HepG2 (cell line): Measurements from ENCODE around the gene TNFRSF11A. TPM values are rescaled to one million over a fixed set of nuclear protein-coding genes. Genes with fewer than 3 reads are reported as not detected.

Experiments
- ATAC-seq: fragments of 200-7000 bp; cut with Tn5 transposase; 3 replicates; pipeline ENCODE4 v1.9.1; 2020; ENCODE audit warnings: mild to moderate bottlenecking, moderate library complexity
- BruUV-seq: library from RNA; stranded (reverse); fragments of 400-500 nt; replicated peaks from 2 replicates; lab custom pipeline; 2021; lab: Mats Ljungman, UMichigan
- CTCF ChIA-PET: fragments of 300-600 bp; formaldehyde crosslinking; extraction: SDS; loops from one replicate; lab custom pipeline; 2021; ENCODE audit warnings: low total read pairs, inconsistent platforms, low intra/inter-chr PET ratio; lab: Yijun Ruan, JAX
- POLR2A ChIA-PET: fragments of 350-600 bp; sonication (Branson Sonifier 250); formaldehyde crosslinking; loops from one replicate; lab custom pipeline; 2020; ENCODE audit warnings: antibody characterized with exemption, inconsistent platforms; lab: Yijun Ruan, JAX
- DNase-seq: peaks from one replicate; pipeline ENCODE4 v3.0.0-alpha.2; 2015; ENCODE audit warnings: low spot score
- FAIRE-seq: peaks from 3 replicates; lab custom pipeline; 2011; peaks lifted over from hg19 to GRCh38; lab: Jason Lieb, UNC
- H2AFZ ChIP-seq: one replicate; pipeline ENCODE4 v1.6.1; 2011; ENCODE audit warnings: low read length, inconsistent platforms
- H3K27ac ChIP-seq: fragments of 300-600 bp; 3 replicates; pipeline ENCODE4 v1.8.0; 2011; ENCODE audit warnings: mixed run types, mild to moderate bottlenecking, mixed read lengths, low read length, inconsistent platforms; ENCODE audit not compliant: insufficient read depth; ENCODE audit errors: extremely low read length
- H3K27me3 ChIP-seq, 2 experiments: fragments of 200-600 bp in 1 of 2; 2 replicates in 1 of 2; 3 replicates in 1 of 2; pipeline versions ENCODE4 v1.6.0 to v1.8.0; 2011; ENCODE audit warnings: low read length in 2 of 2, mild to moderate bottlenecking in 2 of 2, moderate library complexity in 2 of 2, inconsistent platforms in 1 of 2; ENCODE audit not compliant: insufficient read depth in 2 of 2, control insufficient read depth in 1 of 2
- H3K36me3 ChIP-seq, 2 experiments: fragments of 200-600 bp in 1 of 2; replicated peaks in 1 of 2; 2 replicates in 1 of 2; 3 replicates in 1 of 2; pipeline versions ENCODE4 v1.5.1 to v1.8.0; 2011; ENCODE audit warnings: low read length in 2 of 2, inconsistent platforms in 1 of 2; ENCODE audit not compliant: insufficient read depth in 2 of 2, control insufficient read depth in 1 of 2
- H3K4me1 ChIP-seq: 2 replicates; pipeline ENCODE4 v1.5.1; 2012; ENCODE audit warnings: low read length, inconsistent platforms; ENCODE audit not compliant: insufficient read depth
- H3K4me2 ChIP-seq: 2 replicates; pipeline ENCODE4 v1.6.0; 2011; ENCODE audit warnings: low read depth, low read length, inconsistent platforms
- H3K4me3 ChIP-seq, 3 experiments: fragments of 200-600 bp in 1 of 3; sonication (generic), shearing (Covaris generic) in 1 of 3; replicated peaks in 1 of 3; 2 replicates each; pipeline ENCODE4 v1.5.1; 2011 to 2016; ENCODE audit warnings: low read length in 3 of 3, inconsistent platforms in 2 of 3, low read depth in 2 of 3, mild to moderate bottlenecking in 2 of 3, control low read depth in 1 of 3, mixed read lengths in 1 of 3; ENCODE audit not compliant: insufficient read depth in 1 of 3
- H3K79me2 ChIP-seq: one replicate; pipeline ENCODE4 v1.6.1; 2011; ENCODE audit warnings: low read length, inconsistent platforms; ENCODE audit not compliant: insufficient read depth
- H3K9ac ChIP-seq: 2 replicates; pipeline ENCODE4 v1.6.0; 2011; ENCODE audit warnings: mild to moderate bottlenecking, low read depth, low read length, inconsistent platforms; ENCODE audit not compliant: insufficient read depth
- H3K9me3 ChIP-seq: 2 replicates; pipeline ENCODE4 v1.5.1; 2012; ENCODE audit warnings: mild to moderate bottlenecking, low read length
- H4K20me1 ChIP-seq: 2 replicates; pipeline ENCODE4 v1.6.0; 2011; ENCODE audit warnings: inconsistent platforms, mild to moderate bottlenecking, low read length, moderate library complexity; ENCODE audit not compliant: insufficient read depth
- GABPB1 ChIP-seq: IDR thresholded peaks from 2 replicates; pipeline ENCODE4 v1.6.1; 2016; ENCODE audit warnings: mild to moderate bottlenecking, missing genetic modification reagents, moderate library complexity, missing compliant biosample characterization
- GPN1 ChIP-seq: sonication (generic); formaldehyde crosslinking; IDR thresholded peaks from 2 replicates; pipeline ENCODE4 v1.5.1; 2020; ENCODE audit warnings: missing genetic modification reagents, borderline replicate concordance
- HMG20B ChIP-seq: conservative IDR thresholded peaks from 2 replicates; pipeline ENCODE4 v1.6.1; 2016; ENCODE audit warnings: missing genetic modification reagents, missing compliant biosample characterization
- HOXA5 ChIP-seq: sonication (generic); formaldehyde crosslinking; IDR thresholded peaks from 2 replicates; pipeline ENCODE4 v1.4.0; 2020; ENCODE audit warnings: missing genetic modification reagents
- NFE2L2 ChIP-seq: fragments of 150-350 bp; IDR thresholded peaks from 2 replicates; pipeline ENCODE4 v1.6.1; 2014; ENCODE audit warnings: low read length
- THAP8 ChIP-seq: sonication (generic); formaldehyde crosslinking; IDR thresholded peaks from 2 replicates; pipeline ENCODE4 v1.5.1; 2020; ENCODE audit warnings: missing genetic modification reagents, mild to moderate bottlenecking, borderline replicate concordance
- ZNF138 ChIP-seq: sonication (generic); formaldehyde crosslinking; IDR thresholded peaks from 2 replicates; pipeline ENCODE4 v1.5.0; 2020; ENCODE audit warnings: mild to moderate bottlenecking, low read depth, missing genetic modification reagents
- ZNF747 ChIP-seq: sonication (generic); formaldehyde crosslinking; IDR thresholded peaks from 2 replicates; pipeline ENCODE4 v1.8.1; 2023; ENCODE audit warnings: missing genetic modification reagents, mild to moderate bottlenecking, borderline replicate concordance
- ZNF768 ChIP-seq: sonication (generic); formaldehyde crosslinking; IDR thresholded peaks from 2 replicates; pipeline ENCODE4 v1.4.0; 2020; ENCODE audit warnings: missing genetic modification reagents
- ZNF883 ChIP-seq: sonication (generic); formaldehyde crosslinking; IDR thresholded peaks from 2 replicates; pipeline ENCODE4 v1.5.1; 2020; ENCODE audit warnings: mild to moderate bottlenecking, missing genetic modification reagents; ENCODE audit errors: not compliant biosample characterization
- WGBS: methylation state at CpG from one replicate; pipeline ENCODE4 v1.1.6; 2017; ENCODE audit warnings: low lambda C conversion rate; 5-methylcytosine and 5-hydroxymethylcytosine counted together
- in situ Hi-C: cut with HindIII; loops from 2 replicates; pipeline ENCODE4 v1.10.0; 2017; ENCODE audit warnings: low pct_unique_long_range_greater_than_20kb; ENCODE audit not compliant: extremely low pct_ligation_motif_present
- intact Hi-C: fragments of 100-400 bp; cut with micrococcal nuclease; formaldehyde crosslinking; loops from one replicate; pipeline ENCODE4 v1.10.0; 2022; ENCODE audit not compliant: unreplicated experiment
- polyA plus RNA-seq, 8 experiments: library from polyadenylated mRNA; depleted of rRNA in 3 of 8; stranded (reverse) in 7 of 8; unstranded in 1 of 8; fragments of >200 nt; fragmentation: Illumina TruSeq in 4 of 8; extraction: Trizol in 4 of 8; gene quantifications; 2 replicates each; pipeline versions ENCODE4 v1.2.1 to v1.2.3, GENCODE V29; 2011 to 2016; ENCODE audit warnings: low read depth in 4 of 8, missing spikeins in 1 of 8, mixed read lengths in 1 of 8; ENCODE audit not compliant: insufficient read depth in 1 of 8
- total RNA-seq, 5 experiments: library from RNA; depleted of rRNA; stranded (reverse); fragments of >200 nt; fragmentation: Illumina TruSeq; extraction: Trizol; gene quantifications; 2 replicates each; pipeline ENCODE4 v1.2.3, GENCODE V29; 2016; ENCODE audit warnings: low read depth in 1 of 5

TNFRSF11A gene
- total and polyA plus RNA-seq, 2 of the 13 experiments (the other 11 are each of a cell fraction or from before 2014, with no cell fraction given) = 4.6 to 6.4 TPM

- ATAC-seq = no peak
- H3K9ac ChIP-seq = no peak overlapping the region
- peaks cover 30% of the 10 kb centered on the region for H3K4me1 ChIP-seq
- H4K20me1 ChIP-seq = no peaks in the 10 kb centered on the region
- ChIA-PET CTCF (no interaction called here), POLR2A (no interaction called here)
- in situ Hi-C loops = no loop called here
- H3K9me3 ChIP-seq = no peaks in the 10 kb centered on the region
- H3K4me2 ChIP-seq = no peak overlapping the region
- 89% methylated on average over 3 of the region's 3 CpGs for WGBS
- H3K79me2 ChIP-seq = peaks cover 13% of the 10 kb centered on the region
- no peak overlapping the region for H3K27ac ChIP-seq
- no peak overlapping the region for H2AFZ ChIP-seq
- no peak for DNase-seq
- TF ChIP-seq ZNF138 (CRISPR knock-in tag) (no peak), GPN1 (CRISPR knock-in tag) (no peak), ZNF747 (no peak), NFE2L2 (no peak), THAP8 (no peak)
- TF ChIP-seq, all 625 proteins: peak for 0
- Histone ChIP-seq H3K4me3 (no peak overlapping the region), H3K36me3 (no peaks in the 10 kb centered on the region), H3K27me3 (no peaks in the 10 kb centered on the region)
- intact Hi-C loops = no loop called here
- FAIRE-seq = no peak
- no TSS peak for BruUV-seq
These were observed 7.3 kb downstream of the TNFRSF11A start for GRCh38 chr18:62332431-62332830.

DNA sequence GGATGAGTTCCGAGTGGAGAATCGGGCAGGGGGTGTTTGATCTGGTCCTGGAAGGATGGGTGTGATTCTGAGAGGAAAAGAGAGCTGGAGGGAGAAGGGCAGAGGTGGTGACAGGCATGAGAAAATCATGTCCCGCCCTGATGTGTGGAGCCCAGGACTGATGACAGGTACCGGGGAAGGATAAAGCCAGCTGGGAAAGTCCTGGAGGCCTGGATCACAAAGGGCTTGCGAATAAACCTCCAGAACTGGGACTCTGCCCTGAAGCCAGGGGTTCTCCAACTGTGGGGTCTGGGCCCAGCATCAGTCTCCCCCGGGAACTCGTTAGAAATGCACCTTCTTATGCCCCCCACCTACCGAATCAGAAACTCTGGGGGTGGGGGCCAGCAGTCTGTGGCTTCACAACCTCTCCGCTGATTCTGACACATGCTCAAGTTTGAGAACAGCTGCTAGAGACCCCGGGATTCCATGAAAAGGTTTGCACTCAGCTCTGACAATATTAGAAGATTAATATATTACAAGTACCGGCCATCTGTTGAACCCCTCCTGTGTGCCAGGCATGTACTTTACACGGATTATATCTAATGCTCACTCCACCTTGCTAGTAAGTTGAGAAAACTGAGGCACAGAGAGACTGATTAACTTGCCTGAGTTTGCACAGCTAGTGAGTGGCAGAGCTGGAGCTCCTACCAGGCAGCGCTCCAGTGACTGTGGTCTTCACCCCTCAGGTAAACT is 8.0 kb downstream of the TNFRSF11A start:
- ChIA-PET CTCF (no interaction called here), POLR2A (no interaction called here)
- no TSS peak for BruUV-seq
- Histone ChIP-seq H3K36me3 (no peaks in the 10 kb centered on the region), H3K9ac (no peak overlapping the region), H3K4me1 (peaks cover 23% of the 10 kb centered on the region), H3K4me3 (no peak overlapping the region), H3K9me3 (no peaks in the 10 kb centered on the region), H3K79me2 (peaks cover 7% of the 10 kb centered on the region), H2AFZ (no peak overlapping the region)
- WGBS = 86% methylated on average over 13 of the region's 13 CpGs
- ATAC-seq = no peak
- intact Hi-C loops (no loop called here), in situ Hi-C loops (no loop called here)
- FAIRE-seq = no peak
- DNase-seq = no peak
- TF ChIP-seq ZNF883 (CRISPR knock-in tag) = no peak
- TF ChIP-seq ZNF768 (CRISPR knock-in tag) = peak; percentile 14; the same call in 1 of the 2 replicates
- TF ChIP-seq GABPB1 (CRISPR knock-in tag) = no peak
- TF ChIP-seq HMG20B (CRISPR knock-in tag) = no peak
- TF ChIP-seq HOXA5 (CRISPR knock-in tag) = no peak
- TF ChIP-seq, all 625 proteins: peak for 1
- H4K20me1 ChIP-seq = no peaks in the 10 kb centered on the region
- H3K27ac ChIP-seq = no peak overlapping the region
- no peaks in the 10 kb centered on the region for H3K27me3 ChIP-seq
- no peak overlapping the region for H3K4me2 ChIP-seq
